ENCODE results near the gene KEL. TPM values are rescaled to one million over a fixed set of nuclear protein-coding genes. Genes with fewer than 3 reads are reported as not detected.

KEL gene
- total RNA-seq, 2 donors from 2014 or later: 0.09 to 61.5 TPM

- TF ChIP-seq POLR2A (IDR thresholded peaks at IDR 0.05) (no peak), POLR2AphosphoS5 (IDR thresholded peaks at IDR 0.05) (no peak), CTCF (IDR thresholded peaks at IDR 0.05) (no peak)
- no peaks in the 10 kb centered on the region for H3K27me3 ChIP-seq (replicated peaks; ENCODE audit: insufficient read depth)
- H3K4me1 ChIP-seq (replicated peaks): peaks cover 8% of the 10 kb centered on the region
- 84% methylated on average over 5 of the region's 5 CpGs for WGBS
- no peaks in the 10 kb centered on the region for H3K9me3 ChIP-seq
- peak overlapping the region in 1 of 2 donors; percentile 14 for H3K27ac ChIP-seq
- H3K36me3 ChIP-seq: no peaks in the 10 kb centered on the region
- intact Hi-C loops (cut with DNase I): no loop called here
- no peak overlapping the region for H3K4me3 ChIP-seq
- DNase-seq (ENCODE audit: low spot score): no peak
Measured at GRCh38 chr7:142892951-142893350, 69.2 kb downstream of the KEL start.

- no peaks in the 10 kb centered on the region for H3K27me3 ChIP-seq (replicated peaks; ENCODE audit: insufficient read depth)
- no peaks in the 10 kb centered on the region for H3K9me3 ChIP-seq
- DNase-seq (ENCODE audit: low spot score): no peak
- H3K4me1 ChIP-seq (replicated peaks): peaks cover 8% of the 10 kb centered on the region
- intact Hi-C loops (cut with DNase I): no loop called here
- no peak overlapping the region for H3K27ac ChIP-seq
- no peak for TF ChIP-seq CTCF (IDR thresholded peaks at IDR 0.05)
- H3K4me3 ChIP-seq: no peak overlapping the region
- no peaks in the 10 kb centered on the region for H3K36me3 ChIP-seq
- WGBS: 97% methylated on average over 10 of the region's 10 CpGs
Measured at GRCh38 chr7:142891490-142892082, 70.6 kb downstream of the KEL start.

Other genes starting within 250 kb of the KEL start
- gene PRSS1, start 212.9 kb downstream of the KEL start, total RNA-seq: not detected
- gene PRSS2, start 191.4 kb downstream of the KEL start, total RNA-seq: not detected
- 100 to 1,000 TPM in 1 of 2 donors, 10 to 100 TPM in 1; 98.1 to 122 TPM for gene EPHB6, start 107.3 kb downstream of the KEL start, total RNA-seq
- 10 to 100 TPM; 47.0 to 82.0 TPM for gene TRPV6, start 76.6 kb downstream of the KEL start, total RNA-seq
- not detected for gene TRPV5, start 28.6 kb downstream of the KEL start, total RNA-seq
- gene LLCFC1, start 22.9 kb downstream of the KEL start, total RNA-seq: 1 to 10 TPM in 1 of 2 donors, not detected in 1; 6.4 TPM
- not detected for gene OR9A2, start 64.8 kb upstream of the KEL start, total RNA-seq
- gene OR6V1, start 90.0 kb upstream of the KEL start, total RNA-seq: not detected
- gene PIP, start 169.7 kb upstream of the KEL start, total RNA-seq: 10 to 100 TPM in 1 of 2 donors, 1 to 10 TPM in 1; 2.2 to 98.2 TPM
- gene TAS2R39, start 221.1 kb upstream of the KEL start, total RNA-seq: not detected